ENCODE measurements around the gene RHOB.
A peak's percentile ranks its signal among the peaks of the same experiment; 100 is the strongest.
"Not testable (repeated sequence)": the region's sequence is repeated elsewhere in the genome, so short reads cannot be mapped to it uniquely, and the experiment has no call there.

RHOB gene

GRCh38 chr2:20456116-20456571, 9.3 kb downstream of the RHOB start:
- DNase-seq = no peak

GRCh38 chr2:20456636-20457426, 10.0 kb downstream of the RHOB start:
- no peak for DNase-seq

- DNase-seq = no peak
Measured at GRCh38 chr2:20457661-20458630, 11.1 kb downstream of the RHOB start.

- DNase-seq = not testable (repeated sequence)
Measured at GRCh38 chr2:20458737-20459484, 12.0 kb downstream of the RHOB start.

GRCh38 chr2:20465716-20466394, 19.0 kb downstream of the RHOB start:
- peak; percentile 50 for DNase-seq

GRCh38 chr2:20467789-20468548, 21.1 kb downstream of the RHOB start:
- DNase-seq = no peak

- peak; percentile 68 for DNase-seq
Measured at GRCh38 chr2:20468549-20469500, 22.0 kb downstream of the RHOB start.

- DNase-seq = no peak
Measured at GRCh38 chr2:20469595-20469994, 22.7 kb downstream of the RHOB start.

GRCh38 chr2:20470211-20470610, 23.3 kb downstream of the RHOB start:
- DNase-seq = no peak

GRCh38 chr2:20471148-20471547, 24.3 kb downstream of the RHOB start:
- no peak for DNase-seq

GRCh38 chr2:20471902-20472559, 25.2 kb downstream of the RHOB start:
- DNase-seq = no peak

- DNase-seq = no peak
Measured at GRCh38 chr2:20472569-20472968, 25.7 kb downstream of the RHOB start.

GRCh38 chr2:20473128-20473527, 26.3 kb downstream of the RHOB start:
- DNase-seq = no peak

- no peak for DNase-seq
Measured at GRCh38 chr2:20474757-20475566, 28.1 kb downstream of the RHOB start.

- DNase-seq = no peak
Measured at GRCh38 chr2:20475567-20475952, 28.7 kb downstream of the RHOB start.

- no peak for DNase-seq
Measured at GRCh38 chr2:20476481-20476880, 29.6 kb downstream of the RHOB start.

GRCh38 chr2:20476950-20477349, 30.1 kb downstream of the RHOB start:
- no peak for DNase-seq

GRCh38 chr2:20478961-20479360, 32.1 kb downstream of the RHOB start:
- no peak for DNase-seq

GRCh38 chr2:20479835-20480234, 33.0 kb downstream of the RHOB start:
- DNase-seq = no peak
